Keratinocyte (primary cell): ENCODE measurements around the gene NUDT9.

Experiments
- EZH2 ChIP-seq: IDR thresholded peaks from one replicate; pipeline ENCODE4 v1.6.1; 2012; ENCODE audit warnings: inconsistent platforms, mild to moderate bottlenecking, low read length, moderate library complexity
- TF ChIP-seq, protein P1 (sequence below), 3 experiments: IDR thresholded peaks in 1 of 3; conservative IDR thresholded peaks in 1 of 3; optimal IDR thresholded peaks in 1 of 3; 2 replicates in 2 of 3; 3 replicates in 1 of 3; pipeline versions ENCODE3 to v1.5.1; 2011; ENCODE audit warnings: low read length in 3 of 3, mild to moderate bottlenecking in 3 of 3, moderate library complexity in 2 of 3, control low read depth in 1 of 3, inconsistent platforms in 1 of 3; ENCODE audit not compliant: insufficient read depth in 2 of 3; ENCODE audit errors: extremely low read depth in 1 of 3

DNA sequence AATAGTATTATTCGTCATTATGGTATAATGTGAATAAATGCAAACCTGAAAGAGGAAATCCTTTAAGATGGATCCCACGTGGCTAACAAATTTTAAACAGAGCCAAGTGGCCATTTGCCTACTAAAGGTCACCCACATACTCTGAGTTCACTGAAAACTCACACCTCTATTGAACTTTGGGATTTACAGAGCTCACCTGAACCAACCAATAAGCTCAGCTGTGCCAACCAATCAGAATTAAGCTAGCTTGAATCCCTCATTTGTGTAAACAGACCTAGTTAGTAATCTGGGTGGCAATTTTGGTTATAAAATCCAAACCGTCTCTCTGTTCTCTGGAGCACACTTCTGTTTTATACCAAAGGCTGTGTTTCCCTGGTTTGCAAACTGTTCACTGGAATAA lies 5.4 kb upstream of the NUDT9 start:
- TF ChIP-seq, protein P1, sequence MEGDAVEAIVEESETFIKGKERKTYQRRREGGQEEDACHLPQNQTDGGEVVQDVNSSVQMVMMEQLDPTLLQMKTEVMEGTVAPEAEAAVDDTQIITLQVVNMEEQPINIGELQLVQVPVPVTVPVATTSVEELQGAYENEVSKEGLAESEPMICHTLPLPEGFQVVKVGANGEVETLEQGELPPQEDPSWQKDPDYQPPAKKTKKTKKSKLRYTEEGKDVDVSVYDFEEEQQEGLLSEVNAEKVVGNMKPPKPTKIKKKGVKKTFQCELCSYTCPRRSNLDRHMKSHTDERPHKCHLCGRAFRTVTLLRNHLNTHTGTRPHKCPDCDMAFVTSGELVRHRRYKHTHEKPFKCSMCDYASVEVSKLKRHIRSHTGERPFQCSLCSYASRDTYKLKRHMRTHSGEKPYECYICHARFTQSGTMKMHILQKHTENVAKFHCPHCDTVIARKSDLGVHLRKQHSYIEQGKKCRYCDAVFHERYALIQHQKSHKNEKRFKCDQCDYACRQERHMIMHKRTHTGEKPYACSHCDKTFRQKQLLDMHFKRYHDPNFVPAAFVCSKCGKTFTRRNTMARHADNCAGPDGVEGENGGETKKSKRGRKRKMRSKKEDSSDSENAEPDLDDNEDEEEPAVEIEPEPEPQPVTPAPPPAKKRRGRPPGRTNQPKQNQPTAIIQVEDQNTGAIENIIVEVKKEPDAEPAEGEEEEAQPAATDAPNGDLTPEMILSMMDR (optimal IDR thresholded peaks at IDR 0.05 in 1 of 3, IDR thresholded peaks at IDR 0.05 in 1 of 3, conservative IDR thresholded peaks at IDR 0.05 in 1 of 3; ENCODE audit: extremely low read depth in 1 of 3, insufficient read depth in 2 of 3, low read length in 3 of 3) = no peak
- no peak for TF ChIP-seq EZH2
